ENCODE data around the gene ZSCAN5B.
"Not testable (repeated sequence)": the region's sequence is repeated elsewhere in the genome, so short reads cannot be mapped to it uniquely, and the experiment has no call there.

ZSCAN5B gene

GRCh38 chr19:56176310-56176709 is 21.3 kb downstream of the ZSCAN5B start:
- DNase-seq (ENCODE audit: low read depth): not testable (repeated sequence)

- DNase-seq (ENCODE audit: low read depth): not testable (repeated sequence)
These were observed 21.7 kb downstream of the ZSCAN5B start, which contains the start of gene GALP for GRCh38 chr19:56175861-56176307. Gene GALP (plus strand): TSS chr19:56176008. CDS start chr19:56177109, 1,101 bp downstream.

GRCh38 chr19:56174550-56174949 is 23.0 kb downstream of the ZSCAN5B start:
- no peak for DNase-seq (ENCODE audit: low read depth)

GRCh38 chr19:56174086-56174485 is 23.5 kb downstream of the ZSCAN5B start:
- DNase-seq (ENCODE audit: low read depth): no peak

- DNase-seq (ENCODE audit: low read depth): no peak
These were observed 27.3 kb downstream of the ZSCAN5B start for GRCh38 chr19:56170261-56170660.

- DNase-seq (ENCODE audit: low read depth): no peak
These were observed 30.5 kb downstream of the ZSCAN5B start for GRCh38 chr19:56167064-56167578.

- no peak for DNase-seq (ENCODE audit: low read depth)
These were observed 34.5 kb downstream of the ZSCAN5B start for GRCh38 chr19:56163097-56163496.

- DNase-seq (ENCODE audit: low read depth): no peak
These were observed 35.3 kb downstream of the ZSCAN5B start for GRCh38 chr19:56162258-56162657.

- DNase-seq (ENCODE audit: low read depth): no peak
These were observed 36.0 kb downstream of the ZSCAN5B start for GRCh38 chr19:56161534-56161933.

- no peak for DNase-seq (ENCODE audit: low read depth)
These were observed 37.8 kb downstream of the ZSCAN5B start for GRCh38 chr19:56159622-56160271.

- DNase-seq (ENCODE audit: low read depth): no peak
These were observed 38.5 kb downstream of the ZSCAN5B start for GRCh38 chr19:56159009-56159559.

- no peak for DNase-seq (ENCODE audit: low read depth)
These were observed 39.3 kb downstream of the ZSCAN5B start for GRCh38 chr19:56158170-56158757.

- DNase-seq (ENCODE audit: low read depth): no peak
These were observed 40.8 kb downstream of the ZSCAN5B start for GRCh38 chr19:56156768-56157167.

GRCh38 chr19:56155124-56155687 is 42.4 kb downstream of the ZSCAN5B start:
- DNase-seq (ENCODE audit: low read depth): no peak

- DNase-seq (ENCODE audit: low read depth): no peak
These were observed 44.1 kb downstream of the ZSCAN5B start for GRCh38 chr19:56153507-56153906.

GRCh38 chr19:56152644-56153043 is 44.9 kb downstream of the ZSCAN5B start:
- no peak for DNase-seq (ENCODE audit: low read depth)

GRCh38 chr19:56150358-56150757 is 47.2 kb downstream of the ZSCAN5B start:
- no peak for DNase-seq (ENCODE audit: low read depth)

- DNase-seq (ENCODE audit: low read depth): no peak
These were observed 47.9 kb downstream of the ZSCAN5B start for GRCh38 chr19:56149656-56150038.

GRCh38 chr19:56148955-56149655 is 48.5 kb downstream of the ZSCAN5B start:
- not testable (repeated sequence) for DNase-seq (ENCODE audit: low read depth)

- DNase-seq (ENCODE audit: low read depth): no peak
These were observed 49.5 kb downstream of the ZSCAN5B start for GRCh38 chr19:56148096-56148495.

- no peak for DNase-seq (ENCODE audit: low read depth)
These were observed 50.3 kb downstream of the ZSCAN5B start for GRCh38 chr19:56147307-56147706.

GRCh38 chr19:56146904-56147303 is 50.7 kb downstream of the ZSCAN5B start:
- no peak for DNase-seq (ENCODE audit: low read depth)

All from stimulated activated CD8-positive, alpha-beta memory T cell treated with anti-CD3 and anti-CD28 coated beads, Interleukin-12 subunit alpha, Interleukin-12 subunit beta, amount 100 ng/mL, for 4 hours (primary cell).